GM23338 (cell line): ENCODE results near the gene SEL1L2. TPM values are rescaled to one million over a fixed set of nuclear protein-coding genes. Genes with fewer than 3 reads are reported as not detected.

Experiments used
- ATAC-seq: fragments of 200-7000 bp; cut with Tn5 transposase; 3 replicates; pipeline ENCODE4 v1.9.1; 2020
- DNase-seq: peaks from one replicate; pipeline ENCODE4 v3.0.0-alpha.2; 2015; ENCODE audit warnings: low spot score
- H2AFZ ChIP-seq: fragments of 200-600 bp; sonication (generic); 2 replicates; pipeline ENCODE4 v1.8.0; 2016; ENCODE audit warnings: antibody characterized with exemption, mild to moderate bottlenecking, moderate library complexity
- H3F3A ChIP-seq: fragments of 200-600 bp; sonication (generic); replicated peaks from 2 replicates; pipeline ENCODE4 v1.8.0; 2017; ENCODE audit warnings: antibody characterized with exemption, mixed run types, low read depth
- H3K27ac ChIP-seq: fragments of 200-600 bp; sonication (generic); 2 replicates; pipeline ENCODE4 v1.6.1; 2016; ENCODE audit warnings: low read depth
- H3K27me3 ChIP-seq: fragments of 200-600 bp; sonication (generic); 2 replicates; pipeline ENCODE4 v1.8.0; 2016; ENCODE audit warnings: mild to moderate bottlenecking, mixed run types, moderate library complexity; ENCODE audit not compliant: insufficient read depth
- H3K36me3 ChIP-seq: fragments of 200-600 bp; sonication (generic); 2 replicates; pipeline ENCODE4 v1.8.0; 2016; ENCODE audit warnings: mild to moderate bottlenecking; ENCODE audit not compliant: insufficient read depth
- H3K4me1 ChIP-seq: fragments of 200-600 bp; sonication (generic); 2 replicates; pipeline ENCODE4 v1.8.0; 2016; ENCODE audit warnings: mild to moderate bottlenecking, moderate library complexity; ENCODE audit not compliant: insufficient read depth
- H3K4me2 ChIP-seq: fragments of 200-600 bp; sonication (generic); 2 replicates; pipeline ENCODE4 v1.7.1; 2017; ENCODE audit warnings: mixed run types
- H3K4me3 ChIP-seq: fragments of 200-600 bp; sonication (generic); 2 replicates; pipeline ENCODE4 v1.6.1; 2016; ENCODE audit warnings: mixed run types
- H3K79me2 ChIP-seq: fragments of 200-600 bp; sonication (generic); replicated peaks from 2 replicates; pipeline ENCODE4 v1.8.0; 2017; ENCODE audit warnings: mild to moderate bottlenecking; ENCODE audit not compliant: insufficient read depth
- H3K9me2 ChIP-seq: fragments of 200-600 bp; sonication (generic); 2 replicates; pipeline ENCODE4 v1.8.0; 2017; ENCODE audit not compliant: insufficient read depth
- H4K20me1 ChIP-seq: fragments of 200-600 bp; sonication (generic); replicated peaks from 2 replicates; pipeline ENCODE4 v1.8.0; 2017; ENCODE audit warnings: mild to moderate bottlenecking; ENCODE audit not compliant: insufficient read depth
- H3K27ac Mint-ChIP-seq: 2 replicates; pipeline ENCODE4 v1.8.0; 2020; ENCODE audit warnings: inconsistent platforms, mild to moderate bottlenecking, moderate library complexity, mixed read lengths
- H3K27me3 Mint-ChIP-seq: 3 replicates; pipeline ENCODE4 v1.8.0; 2022; ENCODE audit warnings: low read depth, mild to moderate bottlenecking, moderate library complexity, mixed read lengths, inconsistent platforms; ENCODE audit not compliant: insufficient read depth, poor library complexity
- H3K36me3 Mint-ChIP-seq: 3 replicates; pipeline ENCODE4 v1.8.0; 2021; ENCODE audit warnings: low read depth, mild to moderate bottlenecking, inconsistent platforms, moderate library complexity, mixed read lengths
- H3K4me1 Mint-ChIP-seq: 3 replicates; pipeline ENCODE4 v1.8.0; 2020; ENCODE audit warnings: mild to moderate bottlenecking, inconsistent platforms, mixed read lengths
- H3K4me3 Mint-ChIP-seq: 3 replicates; pipeline ENCODE4 v1.8.0; 2021; ENCODE audit warnings: moderate library complexity, mild to moderate bottlenecking, inconsistent platforms, mixed read lengths
- H3K9me3 Mint-ChIP-seq: 3 replicates; pipeline ENCODE4 v1.8.0; 2020; ENCODE audit warnings: moderate library complexity, mild to moderate bottlenecking, inconsistent platforms, mixed read lengths
- CREB1 ChIP-seq: fragments of 250-450 bp; sonication (Bioruptor Pico); IDR thresholded peaks from 2 replicates; pipeline ENCODE4 v1.5.0; 2020; ENCODE audit warnings: low read depth, mild to moderate bottlenecking, moderate library complexity
- EZH2 ChIP-seq: fragments of 200-600 bp; sonication (generic); IDR thresholded peaks from one replicate; pipeline ENCODE4 v1.8.0; 2017; ENCODE audit warnings: antibody characterized with exemption, mild to moderate bottlenecking, low read depth; ENCODE audit not compliant: unreplicated experiment
- EZH2phosphoT487 ChIP-seq: fragments of 200-600 bp; sonication (generic); IDR thresholded peaks from one replicate; pipeline ENCODE4 v1.8.1; 2018; ENCODE audit warnings: antibody characterized with exemption; ENCODE audit not compliant: unreplicated experiment
- JUNB ChIP-seq: IDR thresholded peaks from one replicate; pipeline ENCODE4 v1.6.1; 2016; ENCODE audit warnings: antibody characterized with exemption; ENCODE audit not compliant: unreplicated experiment
- NANOG ChIP-seq: IDR thresholded peaks from 2 replicates; pipeline ENCODE4 v1.6.1; 2016; ENCODE audit warnings: antibody characterized with exemption, borderline replicate concordance
- POLR2AphosphoS5 ChIP-seq: IDR thresholded peaks from 2 replicates; pipeline ENCODE4 v1.6.1; 2016; ENCODE audit warnings: antibody characterized with exemption, low read depth
- STAT1 ChIP-seq: IDR thresholded peaks from one replicate; pipeline ENCODE4 v1.6.1; 2016; ENCODE audit warnings: antibody characterized with exemption; ENCODE audit not compliant: unreplicated experiment
- ZNF114 ChIP-seq: fragments of 250-450 bp; sonication (Bioruptor Pico); IDR thresholded peaks from 2 replicates; pipeline ENCODE4 v1.5.0; 2020; ENCODE audit warnings: mild to moderate bottlenecking, moderate library complexity
- ZNF331 ChIP-seq: fragments of 250-450 bp; sonication (Bioruptor Pico); IDR thresholded peaks from 2 replicates; pipeline ENCODE4 v1.5.0; 2020; ENCODE audit warnings: low read depth, mild to moderate bottlenecking, moderate library complexity
- polyA plus RNA-seq: library from polyadenylated mRNA; unstranded; fragments of >200 nt; fragmentation: Nextera tagmentation; extraction: Ambion mirVana; gene quantifications from 2 replicates; pipeline ENCODE4 v1.2.1, GENCODE V29; 2016
- total RNA-seq: library from RNA; depleted of rRNA; stranded (reverse); fragments of >200 nt; shearing (Covaris generic); gene quantifications from 2 replicates; pipeline ENCODE4 v1.2.3, GENCODE V29; 2014
- TF ChIP-seq, protein P1 (sequence below): IDR thresholded peaks from one replicate; pipeline ENCODE4 v1.6.1; 2018; ENCODE audit warnings: antibody characterized with exemption; ENCODE audit not compliant: unreplicated experiment
- TF ChIP-seq, protein P2 (sequence below): fragments of 250-450 bp; sonication (Bioruptor Pico); IDR thresholded peaks from 2 replicates; pipeline ENCODE4 v1.5.0; 2020; ENCODE audit warnings: mild to moderate bottlenecking, moderate library complexity
- TF ChIP-seq, protein P3 (sequence below): IDR thresholded peaks from 2 replicates; pipeline ENCODE4 v1.6.1; 2016; ENCODE audit warnings: antibody characterized with exemption
- TF ChIP-seq, protein P4 (sequence below), 2 experiments: fragments of 200-600 bp in 1 of 2; sonication (generic) in 1 of 2; conservative IDR thresholded peaks; 2 replicates each; pipeline versions ENCODE4 v1.5.1 to v1.6.1; 2016 to 2017; ENCODE audit warnings: antibody characterized with exemption in 2 of 2, low read depth in 2 of 2, mild to moderate bottlenecking in 2 of 2, moderate library complexity in 1 of 2

Gene SEL1L2
- total and polyA plus RNA-seq, 2 experiments from 2014 or later, result not detected

DNA sequence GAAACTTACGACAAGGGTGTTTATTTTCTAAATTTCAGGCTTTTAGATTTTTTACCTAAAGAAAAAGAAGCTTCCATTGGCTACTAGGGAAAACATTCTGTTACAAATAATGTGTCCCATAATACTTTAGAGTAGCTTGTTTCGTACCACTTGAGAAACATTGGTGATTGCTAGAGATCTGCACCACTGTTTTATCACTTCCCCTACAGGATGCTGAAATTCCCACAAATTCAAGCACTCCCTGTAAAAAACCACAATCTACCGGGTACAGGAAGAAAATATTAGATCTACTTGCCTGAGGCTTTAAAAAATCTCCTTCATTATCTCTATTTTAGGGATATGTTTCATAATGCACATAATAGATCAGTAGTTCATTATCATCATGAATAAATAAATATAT lies 29.9 kb downstream of the SEL1L2 start:
- H3K4me3 Mint-ChIP-seq, result no peak overlapping the region
- no peaks in the 10 kb centered on the region for H4K20me1 ChIP-seq
- H3K4me1 Mint-ChIP-seq, result no peaks in the 10 kb centered on the region
- H3K36me3 ChIP-seq, result no peaks in the 10 kb centered on the region
- no peak overlapping the region for H3K4me2 ChIP-seq
- no peak overlapping the region for H3K27ac Mint-ChIP-seq
- no peaks in the 10 kb centered on the region for H3K36me3 Mint-ChIP-seq
- no peak for DNase-seq
- H3K4me1 ChIP-seq, result no peaks in the 10 kb centered on the region
- no peaks in the 10 kb centered on the region for H3K27me3 Mint-ChIP-seq
- H3K79me2 ChIP-seq, result no peaks in the 10 kb centered on the region
- no peaks in the 10 kb centered on the region; the same call in 2 of the 3 replicates for H3K9me3 Mint-ChIP-seq
- no peak overlapping the region for H3K4me3 ChIP-seq
- H3F3A ChIP-seq, result no peaks in the 10 kb centered on the region
- no peak for ATAC-seq
- TF ChIP-seq NANOG, result no peak
- no peak for TF ChIP-seq CREB1 (CRISPR knock-in tag)
- TF ChIP-seq STAT1, result no peak
- TF ChIP-seq EZH2, result no peak
- TF ChIP-seq, protein P1, sequence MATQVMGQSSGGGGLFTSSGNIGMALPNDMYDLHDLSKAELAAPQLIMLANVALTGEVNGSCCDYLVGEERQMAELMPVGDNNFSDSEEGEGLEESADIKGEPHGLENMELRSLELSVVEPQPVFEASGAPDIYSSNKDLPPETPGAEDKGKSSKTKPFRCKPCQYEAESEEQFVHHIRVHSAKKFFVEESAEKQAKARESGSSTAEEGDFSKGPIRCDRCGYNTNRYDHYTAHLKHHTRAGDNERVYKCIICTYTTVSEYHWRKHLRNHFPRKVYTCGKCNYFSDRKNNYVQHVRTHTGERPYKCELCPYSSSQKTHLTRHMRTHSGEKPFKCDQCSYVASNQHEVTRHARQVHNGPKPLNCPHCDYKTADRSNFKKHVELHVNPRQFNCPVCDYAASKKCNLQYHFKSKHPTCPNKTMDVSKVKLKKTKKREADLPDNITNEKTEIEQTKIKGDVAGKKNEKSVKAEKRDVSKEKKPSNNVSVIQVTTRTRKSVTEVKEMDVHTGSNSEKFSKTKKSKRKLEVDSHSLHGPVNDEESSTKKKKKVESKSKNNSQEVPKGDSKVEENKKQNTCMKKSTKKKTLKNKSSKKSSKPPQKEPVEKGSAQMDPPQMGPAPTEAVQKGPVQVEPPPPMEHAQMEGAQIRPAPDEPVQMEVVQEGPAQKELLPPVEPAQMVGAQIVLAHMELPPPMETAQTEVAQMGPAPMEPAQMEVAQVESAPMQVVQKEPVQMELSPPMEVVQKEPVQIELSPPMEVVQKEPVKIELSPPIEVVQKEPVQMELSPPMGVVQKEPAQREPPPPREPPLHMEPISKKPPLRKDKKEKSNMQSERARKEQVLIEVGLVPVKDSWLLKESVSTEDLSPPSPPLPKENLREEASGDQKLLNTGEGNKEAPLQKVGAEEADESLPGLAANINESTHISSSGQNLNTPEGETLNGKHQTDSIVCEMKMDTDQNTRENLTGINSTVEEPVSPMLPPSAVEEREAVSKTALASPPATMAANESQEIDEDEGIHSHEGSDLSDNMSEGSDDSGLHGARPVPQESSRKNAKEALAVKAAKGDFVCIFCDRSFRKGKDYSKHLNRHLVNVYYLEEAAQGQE, result no peak
- TF ChIP-seq, protein P2, sequence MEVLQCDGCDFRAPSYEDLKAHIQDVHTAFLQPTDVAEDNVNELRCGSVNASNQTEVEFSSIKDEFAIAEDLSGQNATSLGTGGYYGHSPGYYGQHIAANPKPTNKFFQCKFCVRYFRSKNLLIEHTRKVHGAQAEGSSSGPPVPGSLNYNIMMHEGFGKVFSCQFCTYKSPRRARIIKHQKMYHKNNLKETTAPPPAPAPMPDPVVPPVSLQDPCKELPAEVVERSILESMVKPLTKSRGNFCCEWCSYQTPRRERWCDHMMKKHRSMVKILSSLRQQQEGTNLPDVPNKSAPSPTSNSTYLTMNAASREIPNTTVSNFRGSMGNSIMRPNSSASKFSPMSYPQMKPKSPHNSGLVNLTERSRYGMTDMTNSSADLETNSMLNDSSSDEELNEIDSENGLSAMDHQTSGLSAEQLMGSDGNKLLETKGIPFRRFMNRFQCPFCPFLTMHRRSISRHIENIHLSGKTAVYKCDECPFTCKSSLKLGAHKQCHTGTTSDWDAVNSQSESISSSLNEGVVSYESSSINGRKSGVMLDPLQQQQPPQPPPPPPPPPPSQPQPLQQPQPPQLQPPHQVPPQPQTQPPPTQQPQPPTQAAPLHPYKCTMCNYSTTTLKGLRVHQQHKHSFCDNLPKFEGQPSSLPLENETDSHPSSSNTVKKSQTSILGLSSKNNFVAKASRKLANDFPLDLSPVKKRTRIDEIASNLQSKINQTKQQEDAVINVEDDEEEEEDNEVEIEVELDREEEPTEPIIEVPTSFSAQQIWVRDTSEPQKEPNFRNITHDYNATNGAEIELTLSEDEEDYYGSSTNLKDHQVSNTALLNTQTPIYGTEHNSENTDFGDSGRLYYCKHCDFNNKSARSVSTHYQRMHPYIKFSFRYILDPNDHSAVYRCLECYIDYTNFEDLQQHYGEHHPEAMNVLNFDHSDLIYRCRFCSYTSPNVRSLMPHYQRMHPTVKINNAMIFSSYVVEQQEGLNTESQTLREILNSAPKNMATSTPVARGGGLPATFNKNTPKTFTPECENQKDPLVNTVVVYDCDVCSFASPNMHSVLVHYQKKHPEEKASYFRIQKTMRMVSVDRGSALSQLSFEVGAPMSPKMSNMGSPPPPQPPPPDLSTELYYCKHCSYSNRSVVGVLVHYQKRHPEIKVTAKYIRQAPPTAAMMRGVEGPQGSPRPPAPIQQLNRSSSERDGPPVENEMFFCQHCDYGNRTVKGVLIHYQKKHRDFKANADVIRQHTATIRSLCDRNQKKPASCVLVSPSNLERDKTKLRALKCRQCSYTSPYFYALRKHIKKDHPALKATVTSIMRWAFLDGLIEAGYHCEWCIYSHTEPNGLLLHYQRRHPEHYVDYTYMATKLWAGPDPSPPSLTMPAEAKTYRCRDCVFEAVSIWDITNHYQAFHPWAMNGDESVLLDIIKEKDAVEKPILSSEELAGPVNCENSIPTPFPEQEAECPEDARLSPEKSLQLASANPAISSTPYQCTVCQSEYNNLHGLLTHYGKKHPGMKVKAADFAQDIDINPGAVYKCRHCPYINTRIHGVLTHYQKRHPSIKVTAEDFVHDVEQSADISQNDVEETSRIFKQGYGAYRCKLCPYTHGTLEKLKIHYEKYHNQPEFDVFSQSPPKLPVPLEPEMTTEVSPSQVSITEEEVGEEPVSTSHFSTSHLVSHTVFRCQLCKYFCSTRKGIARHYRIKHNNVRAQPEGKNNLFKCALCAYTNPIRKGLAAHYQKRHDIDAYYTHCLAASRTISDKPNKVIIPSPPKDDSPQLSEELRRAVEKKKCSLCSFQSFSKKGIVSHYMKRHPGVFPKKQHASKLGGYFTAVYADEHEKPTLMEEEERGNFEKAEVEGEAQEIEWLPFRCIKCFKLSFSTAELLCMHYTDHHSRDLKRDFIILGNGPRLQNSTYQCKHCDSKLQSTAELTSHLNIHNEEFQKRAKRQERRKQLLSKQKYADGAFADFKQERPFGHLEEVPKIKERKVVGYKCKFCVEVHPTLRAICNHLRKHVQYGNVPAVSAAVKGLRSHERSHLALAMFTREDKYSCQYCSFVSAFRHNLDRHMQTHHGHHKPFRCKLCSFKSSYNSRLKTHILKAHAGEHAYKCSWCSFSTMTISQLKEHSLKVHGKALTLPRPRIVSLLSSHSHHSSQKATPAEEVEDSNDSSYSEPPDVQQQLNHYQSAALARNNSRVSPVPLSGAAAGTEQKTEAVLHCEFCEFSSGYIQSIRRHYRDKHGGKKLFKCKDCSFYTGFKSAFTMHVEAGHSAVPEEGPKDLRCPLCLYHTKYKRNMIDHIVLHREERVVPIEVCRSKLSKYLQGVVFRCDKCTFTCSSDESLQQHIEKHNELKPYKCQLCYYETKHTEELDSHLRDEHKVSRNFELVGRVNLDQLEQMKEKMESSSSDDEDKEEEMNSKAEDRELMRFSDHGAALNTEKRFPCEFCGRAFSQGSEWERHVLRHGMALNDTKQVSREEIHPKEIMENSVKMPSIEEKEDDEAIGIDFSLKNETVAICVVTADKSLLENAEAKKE, result no peak
- TF ChIP-seq, protein P3, sequence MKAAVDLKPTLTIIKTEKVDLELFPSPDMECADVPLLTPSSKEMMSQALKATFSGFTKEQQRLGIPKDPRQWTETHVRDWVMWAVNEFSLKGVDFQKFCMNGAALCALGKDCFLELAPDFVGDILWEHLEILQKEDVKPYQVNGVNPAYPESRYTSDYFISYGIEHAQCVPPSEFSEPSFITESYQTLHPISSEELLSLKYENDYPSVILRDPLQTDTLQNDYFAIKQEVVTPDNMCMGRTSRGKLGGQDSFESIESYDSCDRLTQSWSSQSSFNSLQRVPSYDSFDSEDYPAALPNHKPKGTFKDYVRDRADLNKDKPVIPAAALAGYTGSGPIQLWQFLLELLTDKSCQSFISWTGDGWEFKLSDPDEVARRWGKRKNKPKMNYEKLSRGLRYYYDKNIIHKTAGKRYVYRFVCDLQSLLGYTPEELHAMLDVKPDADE, result no peak
- TF ChIP-seq ZNF331 (CRISPR knock-in tag), result no peak
- TF ChIP-seq POLR2AphosphoS5, result no peak
- TF ChIP-seq, protein P4, sequence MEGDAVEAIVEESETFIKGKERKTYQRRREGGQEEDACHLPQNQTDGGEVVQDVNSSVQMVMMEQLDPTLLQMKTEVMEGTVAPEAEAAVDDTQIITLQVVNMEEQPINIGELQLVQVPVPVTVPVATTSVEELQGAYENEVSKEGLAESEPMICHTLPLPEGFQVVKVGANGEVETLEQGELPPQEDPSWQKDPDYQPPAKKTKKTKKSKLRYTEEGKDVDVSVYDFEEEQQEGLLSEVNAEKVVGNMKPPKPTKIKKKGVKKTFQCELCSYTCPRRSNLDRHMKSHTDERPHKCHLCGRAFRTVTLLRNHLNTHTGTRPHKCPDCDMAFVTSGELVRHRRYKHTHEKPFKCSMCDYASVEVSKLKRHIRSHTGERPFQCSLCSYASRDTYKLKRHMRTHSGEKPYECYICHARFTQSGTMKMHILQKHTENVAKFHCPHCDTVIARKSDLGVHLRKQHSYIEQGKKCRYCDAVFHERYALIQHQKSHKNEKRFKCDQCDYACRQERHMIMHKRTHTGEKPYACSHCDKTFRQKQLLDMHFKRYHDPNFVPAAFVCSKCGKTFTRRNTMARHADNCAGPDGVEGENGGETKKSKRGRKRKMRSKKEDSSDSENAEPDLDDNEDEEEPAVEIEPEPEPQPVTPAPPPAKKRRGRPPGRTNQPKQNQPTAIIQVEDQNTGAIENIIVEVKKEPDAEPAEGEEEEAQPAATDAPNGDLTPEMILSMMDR (conservative IDR thresholded peaks at IDR 0.05; ENCODE audit: low read depth in 2 of 2), result no peak
- TF ChIP-seq JUNB, result no peak
- no peak for TF ChIP-seq ZNF114
- no peak for TF ChIP-seq EZH2phosphoT487
- no peaks in the 10 kb centered on the region for H3K27me3 ChIP-seq
- no peaks in the 10 kb centered on the region for H3K9me2 ChIP-seq
- no peak overlapping the region for H3K27ac ChIP-seq
- H2AFZ ChIP-seq, result no peak overlapping the region
